HCT116 (cell line): ENCODE data around the gene PDXK. TPM values are rescaled to one million over a fixed set of nuclear protein-coding genes. Genes with fewer than 3 reads are reported as not detected.
A peak's percentile ranks its signal among the peaks of the same experiment; 100 is the strongest.

Source experiments
- ATAC-seq: fragments of 200-7000 bp; cut with Tn5 transposase; 2 replicates; pipeline ENCODE4 v1.9.1; 2020; ENCODE audit warnings: mild to moderate bottlenecking, moderate library complexity
- BruUV-seq: library from RNA; stranded (reverse); fragments of 400-500 nt; replicated peaks from 2 replicates; lab custom pipeline; 2021; lab: Mats Ljungman, UMichigan
- CTCF ChIA-PET: fragments of 300-600 bp; sonication (Branson Sonifier 250); formaldehyde crosslinking; loops from one replicate; lab custom pipeline; 2021; ENCODE audit warnings: antibody characterized with exemption; lab: Charles Lee
- POLR2A ChIA-PET: fragments of 300-600, 350-600 bp; sonication (Branson Sonifier 250); formaldehyde crosslinking; loops from one replicate; lab custom pipeline; 2021; ENCODE audit warnings: antibody characterized with exemption; lab: Charles Lee
- RAD21 ChIA-PET, 2 experiments: fragments of 300-600 bp; sonication (Branson Sonifier 250); formaldehyde crosslinking; loops; one replicate each; lab custom pipeline; 2023; ENCODE audit warnings: low total read pairs in 2 of 2; ENCODE audit not compliant: uncharacterized antibody in 2 of 2, unreplicated experiment in 2 of 2, low non-redundant PET in 1 of 2; lab: Charles Lee
- DNase-seq: peaks from one replicate; pipeline ENCODE4 v3.0.0-alpha.2; 2010; ENCODE audit warnings: low read depth, low spot score
- H2AFZ ChIP-seq: fragments of 200-600 bp; shearing (Covaris generic), sonication (generic); 2 replicates; pipeline ENCODE4 v1.6.1; 2017; ENCODE audit warnings: low read depth, mixed run types, mixed read lengths, antibody characterized with exemption, low read length; ENCODE audit not compliant: poor library complexity, severe bottlenecking
- H3K27ac ChIP-seq: 2 replicates; pipeline ENCODE4 v1.5.1; 2012; ENCODE audit warnings: low read depth, low read length
- H3K27me3 ChIP-seq: fragments of 200-600 bp; sonication (generic); 2 replicates; pipeline ENCODE4 v1.6.1; 2016; ENCODE audit warnings: mixed run types, low read length, mixed read lengths; ENCODE audit not compliant: insufficient read depth
- H3K36me3 ChIP-seq, 2 experiments: fragments of 200-500 bp in 1 of 2; fragments of 200-600 bp in 1 of 2; sonication (Bioruptor generic) in 1 of 2; sonication (generic) in 1 of 2; 2 replicates each; pipeline versions ENCODE4 v1.5.1 to v1.6.1; 2014 to 2016; ENCODE audit warnings: low read length in 2 of 2, inconsistent platforms in 1 of 2, mixed read lengths in 1 of 2, mixed run types in 1 of 2; ENCODE audit not compliant: insufficient read depth in 2 of 2, control insufficient read depth in 1 of 2
- H3K4me1 ChIP-seq, 2 experiments: fragments of 200-600 bp in 1 of 2; sonication (generic) in 1 of 2; 2 replicates each; pipeline versions ENCODE4 v1.5.1 to v1.6.1; 2012 to 2017; ENCODE audit warnings: low read length in 2 of 2, inconsistent platforms in 1 of 2, mild to moderate bottlenecking in 1 of 2, mixed read lengths in 1 of 2, mixed run types in 1 of 2, moderate library complexity in 1 of 2; ENCODE audit not compliant: insufficient read depth in 2 of 2, control insufficient read depth in 1 of 2
- H3K4me2 ChIP-seq: fragments of 200-600 bp; sonication (generic); 2 replicates; pipeline ENCODE4 v1.6.1; 2017; ENCODE audit warnings: mixed run types, low read length, mixed read lengths
- H3K4me3 ChIP-seq, 2 experiments: fragments of 200-600 bp in 1 of 2; sonication (generic) in 1 of 2; replicated peaks in 1 of 2; 2 replicates each; pipeline ENCODE4 v1.5.1; 2011 to 2016; ENCODE audit warnings: low read length in 2 of 2, control low read depth in 1 of 2, low read depth in 1 of 2, mild to moderate bottlenecking in 1 of 2, mixed read lengths in 1 of 2, mixed run types in 1 of 2
- H3K79me2 ChIP-seq: fragments of 200-600 bp; sonication (generic); 2 replicates; pipeline ENCODE4 v1.6.1; 2017; ENCODE audit warnings: mild to moderate bottlenecking, mixed run types, low read length, moderate library complexity, mixed read lengths; ENCODE audit not compliant: insufficient read depth
- H3K9ac ChIP-seq: fragments of 200-600 bp; sonication (generic); 2 replicates; pipeline ENCODE4 v1.6.1; 2016; ENCODE audit warnings: low read length, mixed read lengths
- H3K9me2 ChIP-seq: fragments of 200-600 bp; sonication (generic), shearing (Covaris generic); 2 replicates; pipeline ENCODE4 v1.6.1; 2017; ENCODE audit warnings: mixed run types, mild to moderate bottlenecking, moderate library complexity; ENCODE audit not compliant: insufficient read depth
- H3K9me3 ChIP-seq, 2 experiments: fragments of 200-500 bp in 1 of 2; fragments of 200-600 bp in 1 of 2; sonication (Bioruptor generic) in 1 of 2; sonication (generic) in 1 of 2; 2 replicates each; pipeline ENCODE4 v1.6.1; 2014 to 2017; ENCODE audit warnings: low read length in 2 of 2, mixed read lengths in 2 of 2, inconsistent platforms in 1 of 2, low read depth in 1 of 2, mild to moderate bottlenecking in 1 of 2, mixed run types in 1 of 2, moderate library complexity in 1 of 2; ENCODE audit not compliant: control insufficient read depth in 1 of 2, insufficient read depth in 1 of 2
- H4K20me1 ChIP-seq: fragments of 200-600 bp; sonication (generic), shearing (Covaris generic); 2 replicates; pipeline ENCODE4 v1.6.1; 2017; ENCODE audit warnings: mixed run types, mild to moderate bottlenecking, moderate library complexity; ENCODE audit not compliant: insufficient read depth
- CBX3 ChIP-seq: IDR thresholded peaks from 2 replicates; pipeline ENCODE4 v1.6.1; 2012; ENCODE audit warnings: low read depth
- POLR2AphosphoS5 ChIP-seq: IDR thresholded peaks from 2 replicates; pipeline ENCODE4 v1.6.1; 2011; ENCODE audit warnings: mild to moderate bottlenecking, low read depth, low read length, moderate library complexity
- SP1 ChIP-seq: IDR thresholded peaks from 2 replicates; pipeline ENCODE4 v1.6.1; 2012; ENCODE audit warnings: low read depth
- TCF7L2 ChIP-seq: IDR thresholded peaks from 2 replicates; pipeline ENCODE4 v1.7.0; 2011; ENCODE audit warnings: borderline replicate concordance, inconsistent platforms; ENCODE audit not compliant: insufficient read depth, insufficient read length; ENCODE audit errors: extremely low read depth
- ZNF274 ChIP-seq: fragments of 200-500 bp; sonication (Bioruptor generic); IDR thresholded peaks from 2 replicates; pipeline ENCODE4 v1.6.1; 2014; ENCODE audit warnings: mild to moderate bottlenecking, low read depth, low read length, inconsistent platforms
- intact Hi-C: fragments of 100-400 bp; cut with micrococcal nuclease; formaldehyde crosslinking; loops from 2 replicates; pipeline ENCODE4 v1.10.0; 2022
- total RNA-seq: library from RNA; stranded (reverse); gene quantifications from one replicate; pipeline ENCODE4 v1.2.1, GENCODE V29; 2021; ENCODE audit not compliant: unreplicated experiment
- TF ChIP-seq, protein P1 (sequence below): IDR thresholded peaks from 2 replicates; pipeline ENCODE4 v1.6.1; 2011; ENCODE audit warnings: mild to moderate bottlenecking, low read length, moderate library complexity; ENCODE audit not compliant: insufficient replicate concordance; ENCODE audit errors: extremely low read depth
- TF ChIP-seq, protein P2 (sequence below): IDR thresholded peaks from 2 replicates; pipeline ENCODE4 v1.6.1; 2012

Gene PDXK
- total RNA-seq, 1 experiment from 2014 or later = 127 TPM

- TF ChIP-seq, protein P1, sequence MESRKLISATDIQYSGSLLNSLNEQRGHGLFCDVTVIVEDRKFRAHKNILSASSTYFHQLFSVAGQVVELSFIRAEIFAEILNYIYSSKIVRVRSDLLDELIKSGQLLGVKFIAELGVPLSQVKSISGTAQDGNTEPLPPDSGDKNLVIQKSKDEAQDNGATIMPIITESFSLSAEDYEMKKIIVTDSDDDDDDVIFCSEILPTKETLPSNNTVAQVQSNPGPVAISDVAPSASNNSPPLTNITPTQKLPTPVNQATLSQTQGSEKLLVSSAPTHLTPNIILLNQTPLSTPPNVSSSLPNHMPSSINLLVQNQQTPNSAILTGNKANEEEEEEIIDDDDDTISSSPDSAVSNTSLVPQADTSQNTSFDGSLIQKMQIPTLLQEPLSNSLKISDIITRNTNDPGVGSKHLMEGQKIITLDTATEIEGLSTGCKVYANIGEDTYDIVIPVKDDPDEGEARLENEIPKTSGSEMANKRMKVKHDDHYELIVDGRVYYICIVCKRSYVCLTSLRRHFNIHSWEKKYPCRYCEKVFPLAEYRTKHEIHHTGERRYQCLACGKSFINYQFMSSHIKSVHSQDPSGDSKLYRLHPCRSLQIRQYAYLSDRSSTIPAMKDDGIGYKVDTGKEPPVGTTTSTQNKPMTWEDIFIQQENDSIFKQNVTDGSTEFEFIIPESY = no peak
- TF ChIP-seq SP1 (no peak), CBX3 (no peak)
Observed at GRCh38 chr21:43789276-43790009, 70.5 kb downstream of the PDXK start, which contains the start of gene RRP1 (continued).

- no peak for DNase-seq
- Histone ChIP-seq H3K79me2 (peaks cover 57% of the 10 kb centered on the region), H3K9me2 (no peaks in the 10 kb centered on the region), H3K36me3 (peaks cover 32 to 44% of the 10 kb centered on the region in 2 experiments), H3K4me1 (peaks cover 4 to 20% of the 10 kb centered on the region in 2 experiments; a peak in 3 of 4 replicates), H3K27me3 (no peaks in the 10 kb centered on the region), H3K9me3 (no peaks in the 10 kb centered on the region), H3K27ac (peak overlapping the region; percentile 79), H2AFZ (no peak overlapping the region), H3K4me3 (peak overlapping the region; percentile 79 to 98), H3K9ac (peak overlapping the region; percentile 95), H3K4me2 (peak overlapping the region; percentile 86), H4K20me1 (no peaks in the 10 kb centered on the region; the same call in 1 of the 2 replicates)
- BruUV-seq = TSS peak; percentile 38
- ChIA-PET CTCF (no interaction called here), RAD21 (no interaction called here), POLR2A (no interaction called here)
- no peak for TF ChIP-seq ZNF274
- no peak for TF ChIP-seq TCF7L2
- no peak for TF ChIP-seq POLR2AphosphoS5
- TF ChIP-seq, protein P2, sequence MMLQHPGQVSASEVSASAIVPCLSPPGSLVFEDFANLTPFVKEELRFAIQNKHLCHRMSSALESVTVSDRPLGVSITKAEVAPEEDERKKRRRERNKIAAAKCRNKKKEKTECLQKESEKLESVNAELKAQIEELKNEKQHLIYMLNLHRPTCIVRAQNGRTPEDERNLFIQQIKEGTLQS = no peak
- intact Hi-C loops = no loop called here
- ATAC-seq = no peak
Observed at GRCh38 chr21:43790010-43790524, 71.1 kb downstream of the PDXK start.
